HG03095 (cell line): ENCODE data around the gene ELMOD3.
"Not testable (repeated sequence)": the region's sequence is repeated elsewhere in the genome, so short reads cannot be mapped to it uniquely, and the experiment has no call there.

Experiments used
- ATAC-seq: cut with Tn5 transposase; IDR thresholded peaks from one replicate; pipeline ENCODE4 v1.9.1; 2021; ENCODE audit warnings: moderate library complexity; ENCODE audit not compliant: unreplicated experiment

ELMOD3 gene

GRCh38 chr2:85329181-85329651 is 25.4 kb upstream of the ELMOD3 start:
- no peak for ATAC-seq

- ATAC-seq, result not testable (repeated sequence)
Measured at GRCh38 chr2:85329701-85330100, 24.9 kb upstream of the ELMOD3 start.

GRCh38 chr2:85330839-85331636 is 23.5 kb upstream of the ELMOD3 start:
- ATAC-seq, result no peak

- not testable (repeated sequence) for ATAC-seq
Measured at GRCh38 chr2:85333877-85334276, 20.7 kb upstream of the ELMOD3 start.

- ATAC-seq, result no peak
Measured at GRCh38 chr2:85334928-85335327, 19.6 kb upstream of the ELMOD3 start.

- no peak for ATAC-seq
Measured at GRCh38 chr2:85340034-85340892, 14.3 kb upstream of the ELMOD3 start.

- ATAC-seq, result no peak
Measured at GRCh38 chr2:85341269-85342029, 13.1 kb upstream of the ELMOD3 start.

- ATAC-seq, result no peak
Measured at GRCh38 chr2:85342156-85342555, 12.4 kb upstream of the ELMOD3 start.

GRCh38 chr2:85343207-85343895 is 11.2 kb upstream of the ELMOD3 start:
- not testable (repeated sequence) for ATAC-seq

GRCh38 chr2:85344356-85344954 is 10.1 kb upstream of the ELMOD3 start:
- no peak for ATAC-seq

- ATAC-seq, result no peak
Measured at GRCh38 chr2:85347599-85347998, 7.0 kb upstream of the ELMOD3 start.

- ATAC-seq, result peak; percentile 12
Measured at GRCh38 chr2:85353876-85354285, 688 bp upstream of the ELMOD3 start.

GRCh38 chr2:85355073-85355410 is 473 bp downstream of the ELMOD3 start:
- peak; percentile 8 for ATAC-seq

GRCh38 chr2:85355521-85355920 is 952 bp downstream of the ELMOD3 start:
- ATAC-seq, result no peak

GRCh38 chr2:85356186-85356585 is 1.6 kb downstream of the ELMOD3 start:
- no peak for ATAC-seq

- no peak for ATAC-seq
Measured at GRCh38 chr2:85357736-85358135, 3.2 kb downstream of the ELMOD3 start.

- ATAC-seq, result not testable (repeated sequence)
Measured at GRCh38 chr2:85362653-85363387, 8.3 kb downstream of the ELMOD3 start.

GRCh38 chr2:85367180-85367579 is 12.6 kb downstream of the ELMOD3 start:
- ATAC-seq, result no peak

- no peak for ATAC-seq
Measured at GRCh38 chr2:85368921-85369320, 14.4 kb downstream of the ELMOD3 start.

- no peak for ATAC-seq
Measured at GRCh38 chr2:85369500-85369899, 14.9 kb downstream of the ELMOD3 start.
